Activated CD4-positive, CD25-positive, alpha-beta regulatory T cell treated with anti-CD3 and anti-CD28 coated beads, Interleukin-2, amount 50 U/mL, for 24 hours (primary cell): ENCODE data around the gene DCANP1.
A peak's percentile ranks its signal among the peaks of the same experiment; 100 is the strongest.

Source experiments
- ATAC-seq, 2 donors: fragments of 150-1000 bp; cut with Tn5 transposase; one replicate each; pipeline ENCODE4 v1.10.0; 2021; ENCODE audit warnings: mild to moderate bottlenecking in 1 of 2, moderate library complexity in 1 of 2

DCANP1 gene

DNA sequence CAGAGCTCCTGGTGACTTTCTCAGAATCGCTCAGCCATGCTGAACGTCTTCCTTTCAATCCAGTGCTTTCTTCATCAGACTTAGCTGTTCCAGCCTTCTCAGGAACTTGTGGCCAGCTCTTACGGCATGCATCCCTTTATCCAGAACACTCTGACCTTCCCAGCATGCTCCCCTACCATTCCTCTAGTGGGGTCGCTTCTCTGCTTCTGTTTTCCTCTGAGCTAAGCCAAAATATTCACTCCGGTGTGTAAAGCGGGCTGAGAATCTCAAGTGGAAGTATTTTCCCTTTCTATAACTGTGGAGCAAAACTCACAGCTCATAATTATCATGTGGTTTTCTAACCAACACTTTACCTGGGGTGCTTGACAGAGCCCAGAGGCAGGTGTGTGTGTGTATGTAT lies 6.2 kb downstream of the DCANP1 start:
- no peak for ATAC-seq

DNA sequence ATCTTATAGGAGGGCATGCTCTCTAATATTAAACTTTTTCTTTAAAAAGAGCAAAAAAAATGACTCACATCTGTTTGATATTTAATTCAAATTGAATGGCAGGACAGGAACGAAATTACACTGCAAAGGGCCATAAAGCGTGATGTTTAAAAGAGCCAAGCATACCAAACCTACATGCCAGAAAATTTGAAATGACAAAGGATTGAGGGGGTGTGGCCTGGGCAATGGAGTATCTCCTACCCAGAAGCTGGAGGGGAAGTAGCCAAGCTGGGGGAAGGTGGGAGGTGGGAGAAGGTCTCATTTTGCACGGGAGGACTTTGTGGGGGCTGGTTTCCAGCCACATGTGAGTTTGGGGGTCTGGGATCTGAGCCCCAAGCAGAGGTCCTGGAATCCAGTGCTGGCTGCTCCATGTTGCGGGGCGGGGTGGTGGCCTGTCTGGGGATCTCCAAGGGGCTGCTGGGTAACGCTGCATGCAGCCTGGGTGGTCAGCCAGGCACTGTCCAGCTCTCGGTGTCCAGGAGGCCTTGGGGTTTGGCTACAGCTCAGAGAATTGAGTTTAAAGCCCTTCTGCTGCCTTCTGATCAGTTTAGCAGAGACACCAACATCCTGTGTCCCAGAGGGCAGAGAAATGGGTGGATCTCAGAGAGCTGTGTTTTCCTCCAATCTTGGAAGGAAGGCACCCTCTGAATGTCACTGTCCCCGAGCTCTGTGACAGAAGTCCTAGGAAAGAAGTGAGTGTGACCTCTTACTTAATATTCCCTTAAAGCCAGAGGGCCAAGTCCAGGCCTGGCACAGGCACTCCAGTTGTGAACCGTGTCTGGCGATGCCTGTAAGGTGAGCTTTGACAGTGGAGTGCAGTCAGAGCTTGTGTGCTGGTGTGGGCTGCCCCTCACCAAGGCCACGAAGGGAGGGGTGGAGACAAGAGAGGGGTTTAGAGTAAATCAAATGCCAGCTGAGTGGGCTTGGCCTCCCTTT lies 7.6 kb downstream of the DCANP1 start:
- no peak for ATAC-seq

DNA sequence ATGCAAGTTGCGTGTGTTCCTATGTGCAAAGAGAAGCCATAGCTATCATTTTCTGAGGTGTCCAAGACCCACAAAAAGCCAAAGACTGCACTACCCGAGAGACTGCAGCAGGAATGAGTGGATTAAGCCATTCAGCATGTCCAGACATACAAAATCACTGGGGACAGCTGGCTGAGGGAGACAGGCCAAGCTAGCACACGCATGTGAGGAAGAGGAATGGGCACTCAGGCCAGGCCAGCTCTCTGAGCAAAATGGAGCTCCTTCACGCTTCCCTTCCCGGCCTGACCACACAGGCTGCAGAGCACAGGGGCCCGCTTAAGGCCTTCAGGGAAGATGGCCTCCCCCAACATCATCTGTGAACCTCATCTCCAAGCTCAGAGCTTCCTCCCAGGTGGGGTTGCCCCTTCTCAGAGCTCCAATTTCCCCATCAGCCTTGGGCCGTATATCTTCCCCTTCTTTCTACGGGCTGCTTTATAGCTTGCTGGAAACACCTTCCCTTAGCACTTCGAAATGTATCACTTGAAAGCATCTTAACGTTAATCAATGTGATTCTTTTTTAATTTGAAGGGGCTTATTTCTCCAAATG lies 8.4 kb downstream of the DCANP1 start:
- ATAC-seq = no peak

DNA sequence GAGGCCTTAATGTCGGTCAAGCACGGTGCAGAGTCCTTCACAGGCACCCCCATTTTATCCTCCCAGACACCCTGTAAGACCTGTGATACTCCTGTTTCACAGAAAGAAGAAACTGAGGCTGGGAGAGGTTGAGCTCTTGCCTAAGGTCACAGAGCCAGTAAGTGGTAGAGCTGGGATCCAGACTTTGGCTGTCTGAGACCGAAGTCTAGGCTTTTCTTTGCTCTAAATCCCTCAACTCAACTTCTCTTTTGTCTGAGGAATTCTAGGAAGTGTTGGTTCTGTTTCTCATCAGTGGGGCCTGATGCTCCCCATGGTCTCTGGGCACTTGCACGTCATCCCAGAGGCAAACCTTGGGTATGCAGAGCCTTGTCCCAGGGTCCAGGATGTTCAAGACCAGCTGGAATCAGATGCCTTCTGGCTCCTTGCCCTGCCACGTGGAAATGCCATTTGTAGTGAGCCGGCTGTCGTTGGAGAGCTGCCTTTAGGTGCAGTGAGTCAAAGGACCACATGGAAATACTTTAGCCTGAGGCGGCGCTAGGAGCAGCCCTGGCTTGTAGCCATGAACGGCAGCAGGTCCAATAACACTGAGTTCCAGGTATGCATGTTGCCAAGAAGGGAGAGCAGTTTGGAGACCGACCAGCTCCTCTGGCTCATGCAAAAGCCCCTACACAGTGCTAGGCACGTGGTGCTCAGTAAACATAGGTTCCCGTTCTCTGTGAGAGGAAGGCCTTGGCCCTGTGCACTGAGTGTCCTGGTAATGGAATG lies 9.2 kb downstream of the DCANP1 start:
- no peak for ATAC-seq

DNA sequence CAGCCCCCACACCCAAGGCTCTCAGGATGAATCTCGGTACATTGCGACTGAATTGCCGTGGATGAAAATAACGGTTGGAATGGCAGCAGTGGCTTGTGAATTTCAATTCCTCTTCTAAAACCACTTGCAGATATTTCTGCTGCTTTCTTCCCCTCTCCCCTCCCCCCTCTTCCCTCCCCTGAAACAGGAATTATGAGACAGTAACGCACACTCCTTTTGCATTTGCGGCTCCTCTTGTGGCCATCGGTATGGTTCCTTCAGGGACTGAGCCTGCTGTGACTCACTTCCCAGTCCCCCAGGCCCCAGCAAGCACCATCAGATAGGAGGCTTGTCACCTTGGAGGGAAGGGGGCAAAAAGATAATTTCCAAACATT lies 9.7 kb downstream of the DCANP1 start:
- ATAC-seq = no peak

DNA sequence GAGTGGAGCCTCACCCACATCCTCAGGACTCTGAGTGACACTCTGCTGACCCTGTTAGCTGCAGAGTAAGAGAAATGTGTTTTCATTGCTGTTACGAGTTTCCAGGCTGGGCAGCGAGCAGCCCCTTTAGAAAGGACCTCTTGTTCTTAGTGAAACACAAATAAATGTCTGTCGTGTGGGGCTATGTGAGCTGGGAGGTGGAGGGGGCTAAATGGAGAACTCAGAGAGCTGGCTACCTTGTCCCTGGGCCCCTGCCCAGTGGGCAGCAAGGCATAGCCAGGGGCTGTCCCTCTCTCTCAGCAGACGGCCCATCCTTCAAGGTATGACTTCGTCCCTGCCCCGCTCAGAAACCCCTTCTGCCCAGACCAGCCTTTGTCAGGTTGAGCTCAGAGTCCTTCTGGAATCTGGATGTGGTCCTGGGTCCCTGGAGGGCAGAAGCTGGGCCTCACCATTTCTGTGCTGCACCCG lies 10.2 kb downstream of the DCANP1 start:
- no peak for ATAC-seq

DNA sequence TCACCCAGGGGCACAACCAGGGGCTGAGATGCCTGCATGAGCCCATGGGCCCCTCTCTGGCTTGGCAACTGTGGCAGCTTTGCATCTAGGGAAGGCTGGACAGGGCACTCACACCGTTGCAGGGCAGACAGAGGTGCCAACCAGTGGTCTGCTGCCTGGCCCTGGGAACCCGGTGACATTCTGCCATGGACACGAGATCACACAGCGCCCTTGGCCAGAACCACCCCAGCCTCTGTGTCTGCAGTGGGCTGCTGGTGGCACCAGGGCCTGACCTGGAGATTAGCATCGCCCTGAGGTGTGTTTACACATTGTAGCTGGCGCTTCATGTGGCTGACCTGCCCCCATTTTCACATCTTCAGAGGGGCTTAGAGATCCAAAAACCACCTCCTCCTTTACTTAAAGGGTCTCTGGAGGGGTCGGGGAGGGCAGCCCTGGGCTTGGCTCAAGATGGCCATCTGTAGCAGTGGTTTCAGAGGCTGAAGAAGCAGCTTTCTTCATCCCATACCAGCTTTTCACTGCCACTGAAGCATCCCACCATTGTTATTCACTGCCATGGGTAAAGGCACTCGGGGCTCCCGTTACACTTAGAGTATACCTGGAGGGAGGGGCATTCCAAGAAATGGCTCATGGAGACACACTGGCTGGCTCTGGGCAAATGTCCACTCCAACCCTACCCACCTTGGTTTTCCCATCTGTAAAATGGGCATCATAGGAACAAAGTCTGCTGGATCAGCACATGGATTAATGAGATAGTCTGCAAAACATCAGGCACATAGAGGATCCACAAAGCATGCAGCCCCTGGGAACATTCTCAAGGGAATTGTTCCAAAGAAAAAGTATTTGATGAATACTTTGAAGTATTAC lies 11.4 kb downstream of the DCANP1 start:
- no peak for ATAC-seq

DNA sequence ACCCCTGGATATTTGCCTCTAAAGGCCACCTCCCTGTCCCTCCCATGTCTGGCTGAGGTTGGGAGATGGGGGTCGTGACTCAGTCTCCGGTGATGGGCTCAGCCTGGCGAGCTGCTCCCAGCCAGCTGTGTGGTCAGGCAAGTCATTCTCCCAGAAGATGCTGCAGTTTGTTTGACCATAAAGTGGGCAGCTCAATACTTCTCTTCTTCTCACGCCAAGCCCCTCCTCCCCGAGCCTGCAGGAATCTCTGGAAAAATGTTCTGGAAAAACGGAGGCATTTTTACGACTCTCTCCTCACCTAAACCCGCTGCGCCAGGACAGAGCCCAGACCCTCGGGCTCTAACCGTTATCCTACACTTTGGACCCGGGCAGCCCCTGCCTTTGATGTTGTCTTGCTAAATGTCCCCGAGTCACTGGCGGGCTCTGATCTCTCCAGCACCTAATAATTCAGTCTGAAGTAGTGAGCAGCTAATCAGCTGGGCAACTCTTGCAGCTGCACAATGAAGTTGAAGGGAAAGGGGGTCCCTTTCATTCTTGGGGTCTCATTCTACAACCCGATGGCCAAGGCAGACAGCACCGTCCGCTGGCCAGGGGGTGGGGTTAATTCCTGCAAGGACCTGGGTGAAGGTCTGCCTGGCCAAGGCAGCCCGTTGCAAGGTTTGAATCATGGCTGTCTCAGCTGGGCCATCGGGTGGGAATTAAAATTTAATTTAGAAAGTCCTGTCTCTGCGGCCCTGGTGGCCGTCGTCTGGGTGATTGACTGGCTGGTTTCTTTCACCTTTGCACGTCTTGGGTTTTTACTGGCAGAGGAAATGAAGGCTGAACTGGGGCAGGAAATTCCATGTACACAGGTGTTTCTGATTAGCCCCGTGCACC lies 12.3 kb downstream of the DCANP1 start:
- no peak for ATAC-seq

DNA sequence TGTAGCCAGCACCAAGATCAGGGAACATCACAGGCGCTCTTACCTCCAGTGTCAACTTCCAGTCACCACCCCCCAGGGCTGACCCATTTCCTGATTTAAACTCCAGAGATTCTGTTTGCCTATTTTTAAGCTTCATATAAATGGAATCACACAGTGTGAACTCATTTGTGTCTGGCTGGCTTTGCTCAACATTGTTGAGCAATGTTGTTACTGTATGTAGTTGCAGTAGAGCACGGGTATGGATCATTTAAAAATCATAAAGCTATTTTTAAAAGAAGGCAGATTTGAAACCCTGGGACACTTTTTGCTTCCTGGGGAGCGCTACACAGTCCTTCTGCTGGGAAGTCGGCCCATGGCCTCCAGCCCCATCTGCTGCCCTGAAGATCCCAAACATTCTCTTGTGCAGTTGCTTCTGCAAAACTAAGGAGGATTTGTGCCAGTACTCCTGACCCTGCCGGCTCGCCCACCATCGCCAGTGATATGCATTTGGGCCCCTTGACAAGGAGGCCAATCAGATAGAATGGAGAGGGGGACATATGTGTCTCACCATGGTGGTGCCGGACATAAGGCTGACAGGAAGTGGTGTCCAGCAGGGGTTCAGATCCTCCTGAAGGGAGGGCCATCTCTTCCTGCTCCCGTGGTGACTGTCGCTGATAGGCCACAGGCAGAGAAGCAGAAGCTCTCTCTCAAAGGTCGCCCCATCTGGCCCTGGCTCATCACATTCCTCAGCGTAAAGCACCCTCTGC lies 13.3 kb downstream of the DCANP1 start:
- ATAC-seq = no peak

DNA sequence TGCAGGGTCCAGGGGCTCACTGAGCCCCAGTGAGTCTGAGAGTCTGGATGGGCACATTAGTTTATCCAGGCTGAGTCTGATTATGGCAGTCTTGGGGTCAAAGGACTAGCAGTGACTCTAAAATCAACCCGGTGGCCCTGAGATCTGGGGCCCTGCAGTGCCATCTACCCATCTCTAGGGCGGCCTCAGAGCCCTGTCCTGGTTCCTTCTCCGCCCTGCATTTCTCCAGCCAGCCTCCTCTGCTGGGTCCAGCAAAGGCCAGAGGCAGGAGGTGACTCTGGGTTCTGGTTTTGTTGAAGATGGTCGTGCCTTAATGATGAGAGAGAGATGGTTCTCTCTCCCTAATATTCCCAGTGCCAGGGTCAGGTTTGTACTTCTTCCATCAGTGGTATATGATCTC lies 15.0 kb downstream of the DCANP1 start:
- no peak for ATAC-seq

DNA sequence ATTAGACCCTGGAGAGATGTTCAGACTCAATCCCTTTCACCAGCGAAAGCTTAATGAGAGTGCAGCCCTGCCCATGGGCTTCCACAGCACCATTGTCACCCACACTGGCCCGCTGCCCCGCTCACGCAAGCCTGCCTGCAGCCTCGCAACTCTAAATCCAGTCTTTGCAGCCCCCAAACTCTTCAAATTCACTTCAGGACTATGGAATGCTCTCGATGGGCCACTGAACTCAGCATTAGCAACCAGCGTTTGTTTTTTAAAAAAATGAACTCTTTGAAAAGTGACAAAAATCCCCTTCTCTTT lies 17.1 kb downstream of the DCANP1 start:
- ATAC-seq = no peak

DNA sequence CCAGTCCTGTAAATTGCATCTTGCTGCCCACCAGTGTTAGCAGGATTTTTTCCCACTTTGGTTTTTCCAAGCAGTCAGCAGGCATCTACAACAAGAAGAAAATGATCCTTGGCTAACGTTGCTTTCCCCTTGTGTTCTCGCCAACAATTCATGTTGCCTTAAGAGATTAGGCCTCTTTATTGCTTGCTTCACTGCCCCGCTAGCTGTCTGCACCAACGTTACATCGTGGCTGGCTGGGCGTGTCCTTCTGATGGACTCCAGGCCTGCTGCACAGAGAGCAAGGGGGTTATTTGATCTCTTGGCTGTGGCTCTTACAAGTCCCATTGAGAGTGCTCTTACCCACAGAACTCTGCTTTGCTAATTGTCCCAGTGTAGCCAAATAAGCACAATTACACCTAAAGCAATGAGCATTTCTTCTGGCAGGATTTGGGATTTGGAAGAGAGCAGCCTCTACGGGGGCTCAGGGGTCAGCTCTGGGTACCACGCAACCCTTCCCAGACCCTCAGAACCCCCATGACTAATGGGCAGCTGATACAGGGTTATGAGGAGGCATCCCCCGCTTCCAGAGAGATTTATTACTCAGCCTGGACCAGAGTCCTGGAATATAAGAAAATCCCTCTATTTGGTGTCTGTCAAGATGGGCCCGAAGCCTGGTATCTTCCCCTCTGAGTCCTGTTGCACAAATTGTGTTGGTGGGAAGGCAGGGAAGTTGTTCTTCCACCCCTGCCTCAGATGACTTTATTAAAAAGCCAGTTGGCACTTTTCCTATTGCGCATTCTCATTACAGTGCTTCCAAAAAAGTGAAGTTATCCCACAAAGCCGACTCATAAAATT lies 17.6 kb downstream of the DCANP1 start:
- no peak for ATAC-seq

DNA sequence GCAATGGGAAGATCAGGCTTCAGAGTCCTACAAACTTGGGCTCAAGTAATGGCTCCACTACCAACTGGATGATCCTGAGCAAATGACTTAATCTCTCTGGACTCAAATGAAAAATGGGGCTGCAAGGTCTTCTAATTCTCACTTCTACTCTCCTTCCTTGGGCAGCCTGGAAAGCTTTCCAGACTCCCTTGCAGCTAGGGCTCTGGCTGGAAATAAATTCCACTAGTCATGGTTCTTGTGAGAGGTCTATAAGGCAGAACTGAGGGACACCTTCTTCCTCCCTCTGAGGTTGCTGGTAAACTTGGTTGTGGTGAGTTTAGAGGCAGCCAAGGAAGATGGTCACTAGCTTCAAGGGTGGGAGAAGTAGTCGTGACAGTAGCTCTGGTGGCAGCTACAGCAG lies 18.6 kb downstream of the DCANP1 start:
- no peak for ATAC-seq

DNA sequence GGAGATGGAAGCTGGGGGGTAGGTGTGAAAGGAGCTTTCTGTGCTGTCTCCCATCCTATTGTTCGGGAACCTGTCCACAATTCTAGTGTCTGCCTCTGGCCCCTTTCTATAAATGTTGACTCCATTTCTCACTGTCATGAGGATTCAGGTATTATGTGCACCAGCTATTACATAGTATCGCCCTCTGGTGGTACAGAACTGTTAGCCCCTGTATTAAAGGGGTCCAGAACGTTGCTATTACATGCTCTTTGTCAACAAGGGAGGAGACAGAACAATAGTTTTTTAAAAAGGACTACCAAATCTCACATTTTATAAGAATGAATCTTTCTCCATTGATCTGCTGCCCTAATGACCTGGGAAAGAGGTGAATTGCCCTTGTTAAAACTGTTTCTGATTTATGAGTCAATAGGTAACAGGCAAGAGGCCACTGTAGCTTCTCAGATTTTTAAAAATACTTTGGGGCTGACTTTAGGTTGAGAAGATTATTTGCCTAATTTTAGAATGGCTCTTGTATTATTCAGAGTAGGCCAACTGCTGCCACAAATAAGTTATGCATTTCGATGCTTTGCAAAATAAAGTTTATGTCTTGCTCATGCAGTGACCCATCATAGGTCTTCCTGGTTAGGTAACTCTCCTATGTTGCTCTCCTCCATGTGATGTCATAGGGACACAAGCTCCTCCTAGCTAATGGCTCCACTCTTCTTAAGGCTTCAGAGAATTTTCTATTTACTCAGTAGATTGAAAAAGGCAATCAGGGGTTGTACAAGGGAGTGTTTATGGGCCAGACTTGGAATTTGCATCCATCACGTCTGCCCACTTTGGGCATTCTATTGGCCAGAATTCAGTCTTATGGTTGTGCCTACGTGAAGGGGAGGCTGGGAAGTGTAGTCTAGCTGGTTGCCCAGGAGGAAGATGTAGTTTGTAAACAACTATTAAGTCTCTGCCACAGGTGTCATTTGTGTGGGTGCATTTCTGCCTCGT lies 20.8 kb downstream of the DCANP1 start:
- peak in 1 of 2 donors; percentile 51 for ATAC-seq

DNA sequence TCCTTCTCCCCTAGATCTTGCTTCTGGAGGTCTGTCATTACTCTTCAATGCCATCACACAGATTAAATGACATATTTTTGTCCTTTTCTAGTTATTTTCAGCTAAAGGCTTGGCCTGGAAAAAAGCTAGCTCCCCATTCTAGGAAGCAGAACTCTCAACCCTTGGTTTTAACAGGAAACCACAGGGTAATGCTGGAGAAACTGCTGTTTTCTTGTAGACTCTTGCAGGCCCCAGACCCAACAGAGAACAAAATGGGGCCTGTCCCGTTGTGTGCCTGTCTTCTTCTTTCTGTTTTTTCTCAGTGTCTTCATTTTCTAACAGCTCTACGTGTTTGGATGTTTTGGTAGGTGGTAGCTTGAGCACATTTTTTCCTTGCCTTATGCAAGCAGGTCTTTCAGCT lies 21.5 kb downstream of the DCANP1 start:
- no peak for ATAC-seq

DNA sequence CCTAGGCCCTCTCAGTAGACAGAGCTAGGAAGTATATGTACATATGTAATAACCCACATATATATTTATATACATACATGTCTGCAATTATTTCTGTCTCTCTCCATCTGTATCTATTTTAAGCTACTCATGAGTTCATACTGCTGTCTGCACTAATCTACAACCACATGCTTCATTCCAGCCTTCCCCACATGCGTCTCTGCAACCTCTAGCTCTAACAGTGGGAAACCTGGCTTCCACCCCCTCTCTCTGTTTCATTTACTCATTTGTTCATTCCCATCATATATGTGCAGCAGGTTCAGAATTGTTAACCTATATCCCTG lies 23.3 kb downstream of the DCANP1 start:
- no peak for ATAC-seq

DNA sequence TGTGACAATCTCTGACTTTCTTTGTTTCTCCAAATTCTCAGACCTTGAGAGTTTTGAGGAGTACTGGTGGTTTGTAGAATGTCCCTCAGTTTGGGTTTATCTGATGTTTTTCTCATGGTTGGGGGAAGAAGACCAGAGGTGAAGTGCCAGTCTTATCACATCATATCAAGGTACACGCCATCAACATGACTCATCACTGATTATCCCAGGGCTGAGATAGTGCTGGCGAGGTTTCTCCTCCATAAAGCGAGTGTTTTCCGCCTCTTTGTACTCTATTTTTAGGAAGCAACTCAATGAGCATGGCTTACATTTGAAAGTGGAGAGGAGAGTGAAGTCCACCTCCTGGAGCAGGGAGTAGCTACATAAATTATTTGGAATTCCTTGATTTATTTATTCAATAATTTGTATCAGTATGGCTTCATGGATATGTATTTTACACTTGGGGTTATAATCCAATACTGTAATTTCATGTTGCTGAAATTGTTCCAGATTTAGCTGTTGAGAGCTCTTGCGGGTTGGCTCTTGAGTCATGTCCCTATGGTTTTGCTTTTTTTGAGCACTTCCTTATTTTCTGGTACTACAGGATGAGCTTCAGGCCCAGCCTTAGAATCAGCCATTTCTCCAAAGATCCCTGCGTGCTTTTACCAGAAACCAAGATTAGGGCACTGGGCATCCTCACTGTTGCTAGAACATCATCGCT lies 23.9 kb downstream of the DCANP1 start:
- ATAC-seq = no peak

DNA sequence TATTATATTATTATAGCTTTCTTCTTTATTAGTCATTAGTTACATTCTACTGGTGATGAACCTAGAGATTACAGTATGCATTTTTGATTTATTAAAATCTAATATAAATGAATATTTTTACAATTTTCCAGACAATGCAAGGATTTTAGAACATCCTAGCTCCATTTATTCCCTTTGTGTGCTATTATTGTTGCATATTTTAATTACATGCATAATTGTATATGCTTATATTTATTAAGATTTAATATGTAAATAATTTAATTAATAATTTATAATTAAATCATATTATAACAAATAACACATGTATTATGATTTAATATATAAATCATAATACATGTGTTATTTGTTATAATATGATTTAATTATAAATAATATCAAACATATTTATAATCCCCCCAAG lies 24.7 kb downstream of the DCANP1 start:
- ATAC-seq = no peak
